MV-4-11 (cell line): ENCODE data around the gene TOP3A.
"Not testable (repeated sequence)": the region's sequence is repeated elsewhere in the genome, so short reads cannot be mapped to it uniquely, and the experiment has no call there.

Experiments
- DNase-seq: peaks from one replicate; lab custom pipeline; 2025; lab: John Stamatoyannopoulos, UW

TOP3A gene

GRCh38 chr17:18323507-18324139 is 8.8 kb upstream of the TOP3A start:
- DNase-seq, result no peak

- peak; percentile 35 for DNase-seq
Observed at GRCh38 chr17:18323007-18323406, 8.2 kb upstream of the TOP3A start.

- no peak for DNase-seq
Observed at GRCh38 chr17:18322522-18322921, 7.7 kb upstream of the TOP3A start.

- DNase-seq, result no peak
Observed at GRCh38 chr17:18321309-18321708, 6.5 kb upstream of the TOP3A start.

- no peak for DNase-seq
Observed at GRCh38 chr17:18320301-18320700, 5.5 kb upstream of the TOP3A start.

- peak; percentile 40 for DNase-seq
Observed at GRCh38 chr17:18319604-18320256, 4.9 kb upstream of the TOP3A start.

- no peak for DNase-seq
Observed at GRCh38 chr17:18318771-18319450, 4.1 kb upstream of the TOP3A start.

GRCh38 chr17:18318117-18318516 is 3.3 kb upstream of the TOP3A start:
- DNase-seq, result no peak

- DNase-seq, result no peak
Observed at GRCh38 chr17:18315961-18316360, 1.2 kb upstream of the TOP3A start.

GRCh38 chr17:18315562-18315922 is 748 bp upstream of the TOP3A start:
- DNase-seq, result peak; percentile 93

GRCh38 chr17:18314059-18314730 is 599 bp downstream of the TOP3A start:
- no peak for DNase-seq

- no peak for DNase-seq
Observed at GRCh38 chr17:18309202-18309601, 5.6 kb downstream of the TOP3A start.

GRCh38 chr17:18303206-18303605 is 11.6 kb downstream of the TOP3A start:
- not testable (repeated sequence) for DNase-seq

- DNase-seq, result no peak
Observed at GRCh38 chr17:18300725-18301480, 13.9 kb downstream of the TOP3A start.

- DNase-seq, result not testable (repeated sequence)
Observed at GRCh38 chr17:18298061-18298460, 16.7 kb downstream of the TOP3A start.

GRCh38 chr17:18291718-18292540 is 22.9 kb downstream of the TOP3A start:
- no peak for DNase-seq

- no peak for DNase-seq
Observed at GRCh38 chr17:18285296-18285695, 29.5 kb downstream of the TOP3A start.

- DNase-seq, result no peak
Observed at GRCh38 chr17:18281788-18282187, 33.0 kb downstream of the TOP3A start.

- DNase-seq, result no peak
Observed at GRCh38 chr17:18280766-18281371, 33.9 kb downstream of the TOP3A start.

GRCh38 chr17:18280249-18280648 is 34.5 kb downstream of the TOP3A start:
- no peak for DNase-seq

- no peak for DNase-seq
Observed at GRCh38 chr17:18278867-18279266, 35.9 kb downstream of the TOP3A start.
